Neural progenitor cell (in vitro differentiated cells): Measurements from ENCODE around the gene ACOXL. TPM values are rescaled to one million over a fixed set of nuclear protein-coding genes. Genes with fewer than 3 reads are reported as not detected.
A peak's percentile ranks its signal among the peaks of the same experiment; 100 is the strongest.

ENCODE experiments used
- DNase-seq: peaks from one replicate; pipeline ENCODE4 v3.0.0-alpha.2; 2016; ENCODE audit warnings: low spot score
- H2AFZ ChIP-seq: fragments of 200-600 bp; sonication (generic); replicated peaks from 2 replicates; pipeline ENCODE4 v1.6.1; 2016; ENCODE audit warnings: antibody characterized with exemption
- H3F3A ChIP-seq: fragments of 200-600 bp; sonication (generic); 2 replicates; pipeline ENCODE4 v1.6.1; 2016; ENCODE audit warnings: antibody characterized with exemption, low read depth
- H3K27ac ChIP-seq: fragments of 200-600 bp; sonication (generic); 2 replicates; pipeline ENCODE4 v1.5.1; 2016; ENCODE audit warnings: mild to moderate bottlenecking
- H3K27me3 ChIP-seq: fragments of 200-600 bp; sonication (generic); 2 replicates; pipeline ENCODE4 v1.6.1; 2016; ENCODE audit warnings: mild to moderate bottlenecking, moderate library complexity
- H3K36me3 ChIP-seq: fragments of 200-600 bp; sonication (generic); 2 replicates; pipeline ENCODE4 v1.5.1; 2016
- H3K4me1 ChIP-seq: fragments of 200-600 bp; sonication (generic); 2 replicates; pipeline ENCODE4 v1.6.1; 2016; ENCODE audit warnings: mixed run types
- H3K4me2 ChIP-seq: fragments of 200-600 bp; sonication (generic); 2 replicates; pipeline ENCODE4 v1.6.1; 2016
- H3K4me3 ChIP-seq: fragments of 200-600 bp; sonication (generic); 2 replicates; pipeline ENCODE4 v1.5.1; 2016
- H3K79me2 ChIP-seq: fragments of 200-600 bp; sonication (generic); 2 replicates; pipeline ENCODE4 v1.6.1; 2016; ENCODE audit warnings: low read depth
- H3K9ac ChIP-seq: fragments of 200-600 bp; sonication (generic); 2 replicates; pipeline ENCODE4 v1.6.1; 2016
- H3K9me3 ChIP-seq: fragments of 200-600 bp; sonication (generic); 2 replicates; pipeline ENCODE4 v1.5.1; 2016; ENCODE audit warnings: low read depth
- H4K20me1 ChIP-seq: fragments of 200-600 bp; sonication (generic); 2 replicates; pipeline ENCODE4 v1.6.1; 2016; ENCODE audit warnings: low read depth
- H3K27ac Mint-ChIP-seq: 3 replicates; pipeline ENCODE4 v1.8.0; 2021; ENCODE audit warnings: mixed read lengths
- H3K27me3 Mint-ChIP-seq: 2 replicates; pipeline ENCODE4 v1.8.0; 2022; ENCODE audit warnings: low read depth, mild to moderate bottlenecking, inconsistent platforms, moderate library complexity, mixed read lengths; ENCODE audit not compliant: insufficient read depth
- H3K36me3 Mint-ChIP-seq: 3 replicates; pipeline ENCODE4 v1.8.0; 2021; ENCODE audit warnings: mixed read lengths
- H3K4me1 Mint-ChIP-seq: 3 replicates; pipeline ENCODE4 v1.8.0; 2021; ENCODE audit warnings: mixed read lengths
- H3K4me3 Mint-ChIP-seq: 3 replicates; pipeline ENCODE4 v1.8.0; 2021; ENCODE audit warnings: mild to moderate bottlenecking, moderate library complexity, mixed read lengths
- H3K9me3 Mint-ChIP-seq: 3 replicates; pipeline ENCODE4 v1.8.0; 2020; ENCODE audit warnings: mixed read lengths
- EZH2 ChIP-seq: fragments of 200-600 bp; sonication (generic); IDR thresholded peaks from 2 replicates; pipeline ENCODE4 v1.6.1; 2017; ENCODE audit warnings: antibody characterized with exemption, mild to moderate bottlenecking, moderate library complexity
- EZH2phosphoT487 ChIP-seq: fragments of 200-600 bp; sonication (generic); IDR thresholded peaks from 2 replicates; pipeline ENCODE4 v1.6.1; 2017; ENCODE audit warnings: antibody characterized with exemption
- total RNA-seq: library from RNA; depleted of rRNA; stranded (reverse); fragments of >200 nt; gene quantifications from 2 replicates; pipeline ENCODE4 v1.2.3, GENCODE V29; 2015; ENCODE audit warnings: low replicate concordance
- TF ChIP-seq, protein P1 (sequence below): fragments of 200-600 bp; sonication (generic); IDR thresholded peaks from 2 replicates; pipeline ENCODE4 v1.5.1; 2017; ENCODE audit warnings: antibody characterized with exemption, mild to moderate bottlenecking

The ACOXL gene
- total RNA-seq, 1 donor from 2014 or later, result 2.9 TPM

GRCh38 chr2:110843496-110843895 is 111.1 kb downstream of the ACOXL start:
- H3K27ac Mint-ChIP-seq, result no peak overlapping the region
- no peak overlapping the region for H3K4me2 ChIP-seq

DNA sequence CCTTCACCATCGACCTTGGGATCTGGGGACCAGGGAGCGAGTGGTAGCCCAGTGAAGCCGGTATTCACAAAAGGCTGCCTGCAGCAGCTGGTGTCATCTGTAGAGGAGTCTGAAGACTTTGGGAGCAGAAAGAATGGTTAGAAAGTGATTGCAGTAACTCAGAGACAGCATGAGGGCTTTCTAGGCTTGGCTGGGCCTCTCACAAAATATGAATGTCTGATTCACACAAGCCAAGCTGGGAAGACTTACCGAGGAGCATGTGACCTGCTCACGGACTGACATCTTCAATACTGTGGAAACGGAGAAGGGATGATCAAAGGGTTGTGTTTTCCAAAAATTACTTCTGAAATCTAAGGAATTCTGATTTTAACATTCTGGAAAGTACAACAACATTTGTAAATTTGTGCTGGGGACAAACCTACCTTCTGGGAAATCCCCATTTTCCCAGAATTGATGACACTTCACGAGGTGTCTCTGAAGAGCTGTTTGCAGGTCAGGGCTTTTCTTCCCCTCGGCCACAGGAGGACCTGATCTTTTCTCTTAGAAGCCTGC is 111.7 kb downstream of the ACOXL start:
- peaks cover 2% of the 10 kb centered on the region for H3K9me3 Mint-ChIP-seq
- no peak overlapping the region for H3K9ac ChIP-seq
- H3K36me3 ChIP-seq, result no peaks in the 10 kb centered on the region
- H3K27me3 Mint-ChIP-seq, result peaks cover 11% of the 10 kb centered on the region
- H3K4me3 ChIP-seq, result no peak overlapping the region
- no peak overlapping the region for H3K4me3 Mint-ChIP-seq
- no peak overlapping the region for H3K27ac ChIP-seq
- H3F3A ChIP-seq, result peaks cover 4% of the 10 kb centered on the region
- DNase-seq, result no peak
- H3K4me1 Mint-ChIP-seq, result peaks cover 28% of the 10 kb centered on the region
- H3K9me3 ChIP-seq, result no peaks in the 10 kb centered on the region
- H2AFZ ChIP-seq, result no peak overlapping the region
- no peak for TF ChIP-seq EZH2phosphoT487
- TF ChIP-seq, protein P1, sequence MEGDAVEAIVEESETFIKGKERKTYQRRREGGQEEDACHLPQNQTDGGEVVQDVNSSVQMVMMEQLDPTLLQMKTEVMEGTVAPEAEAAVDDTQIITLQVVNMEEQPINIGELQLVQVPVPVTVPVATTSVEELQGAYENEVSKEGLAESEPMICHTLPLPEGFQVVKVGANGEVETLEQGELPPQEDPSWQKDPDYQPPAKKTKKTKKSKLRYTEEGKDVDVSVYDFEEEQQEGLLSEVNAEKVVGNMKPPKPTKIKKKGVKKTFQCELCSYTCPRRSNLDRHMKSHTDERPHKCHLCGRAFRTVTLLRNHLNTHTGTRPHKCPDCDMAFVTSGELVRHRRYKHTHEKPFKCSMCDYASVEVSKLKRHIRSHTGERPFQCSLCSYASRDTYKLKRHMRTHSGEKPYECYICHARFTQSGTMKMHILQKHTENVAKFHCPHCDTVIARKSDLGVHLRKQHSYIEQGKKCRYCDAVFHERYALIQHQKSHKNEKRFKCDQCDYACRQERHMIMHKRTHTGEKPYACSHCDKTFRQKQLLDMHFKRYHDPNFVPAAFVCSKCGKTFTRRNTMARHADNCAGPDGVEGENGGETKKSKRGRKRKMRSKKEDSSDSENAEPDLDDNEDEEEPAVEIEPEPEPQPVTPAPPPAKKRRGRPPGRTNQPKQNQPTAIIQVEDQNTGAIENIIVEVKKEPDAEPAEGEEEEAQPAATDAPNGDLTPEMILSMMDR, result no peak
- no peak for TF ChIP-seq EZH2
- no peaks in the 10 kb centered on the region for H4K20me1 ChIP-seq
- no peaks in the 10 kb centered on the region for H3K79me2 ChIP-seq
- no peak overlapping the region for H3K4me2 ChIP-seq
- H3K27me3 ChIP-seq, result no peaks in the 10 kb centered on the region
- H3K4me1 ChIP-seq, result peaks cover 17% of the 10 kb centered on the region
- no peaks in the 10 kb centered on the region for H3K36me3 Mint-ChIP-seq
- H3K27ac Mint-ChIP-seq, result no peak overlapping the region

More at GRCh38 chr2:110843496-110843895, 111.1 kb downstream of the ACOXL start:
- H3K27ac ChIP-seq, result no peak overlapping the region
- Mint-ChIP-seq H3K4me1 (peaks cover 33% of the 10 kb centered on the region), H3K4me3 (no peak overlapping the region), H3K36me3 (no peaks in the 10 kb centered on the region), H3K9me3 (no peaks in the 10 kb centered on the region), H3K27me3 (peaks cover 11% of the 10 kb centered on the region)
- no peaks in the 10 kb centered on the region for H4K20me1 ChIP-seq
- no peaks in the 10 kb centered on the region for H3K9me3 ChIP-seq
- peaks cover 22% of the 10 kb centered on the region for H3K4me1 ChIP-seq
- H3K9ac ChIP-seq, result no peak overlapping the region
- TF ChIP-seq, protein P1, result no peak
- TF ChIP-seq EZH2phosphoT487, result no peak
- TF ChIP-seq EZH2, result no peak
- no peaks in the 10 kb centered on the region for H3K36me3 ChIP-seq
- no peak overlapping the region for H2AFZ ChIP-seq
- no peak overlapping the region for H3K4me3 ChIP-seq
- H3K27me3 ChIP-seq, result no peaks in the 10 kb centered on the region
- DNase-seq, result no peak
- H3F3A ChIP-seq, result peaks cover 9% of the 10 kb centered on the region
- no peaks in the 10 kb centered on the region for H3K79me2 ChIP-seq

GRCh38 chr2:110847651-110848050 is 115.3 kb downstream of the ACOXL start:
- Mint-ChIP-seq H3K9me3 (peaks cover 4% of the 10 kb centered on the region), H3K4me3 (no peak overlapping the region), H3K4me1 (peaks cover 19% of the 10 kb centered on the region), H3K27me3 (peaks cover 7% of the 10 kb centered on the region), H3K36me3 (no peaks in the 10 kb centered on the region), H3K27ac (no peak overlapping the region)
- TF ChIP-seq EZH2phosphoT487, result no peak
- no peaks in the 10 kb centered on the region for H4K20me1 ChIP-seq
- no peak overlapping the region for H3K27ac ChIP-seq
- H3K4me1 ChIP-seq, result peaks cover 13% of the 10 kb centered on the region
- no peaks in the 10 kb centered on the region for H3K9me3 ChIP-seq
- no peak overlapping the region for H3K9ac ChIP-seq
- H2AFZ ChIP-seq, result peak overlapping the region; percentile 61
- H3K27me3 ChIP-seq, result no peaks in the 10 kb centered on the region
- H3K4me3 ChIP-seq, result no peak overlapping the region
- no peak for DNase-seq
- H3K36me3 ChIP-seq, result no peaks in the 10 kb centered on the region
- H3F3A ChIP-seq, result no peaks in the 10 kb centered on the region
- no peak overlapping the region for H3K4me2 ChIP-seq
- no peaks in the 10 kb centered on the region for H3K79me2 ChIP-seq

GRCh38 chr2:110848071-110848470 is 115.7 kb downstream of the ACOXL start:
- Histone ChIP-seq H3K79me2 (no peaks in the 10 kb centered on the region), H3K36me3 (no peaks in the 10 kb centered on the region), H2AFZ (peak overlapping the region; percentile 61), H3K27ac (no peak overlapping the region), H4K20me1 (no peaks in the 10 kb centered on the region), H3K4me3 (no peak overlapping the region), H3K4me2 (no peak overlapping the region), H3K4me1 (peaks cover 13% of the 10 kb centered on the region), H3K27me3 (no peaks in the 10 kb centered on the region), H3K9me3 (no peaks in the 10 kb centered on the region), H3F3A (no peaks in the 10 kb centered on the region), H3K9ac (no peak overlapping the region)
- TF ChIP-seq, protein P1, result no peak
- TF ChIP-seq EZH2 (no peak), EZH2phosphoT487 (no peak)
- Mint-ChIP-seq H3K27me3 (peaks cover 9% of the 10 kb centered on the region), H3K4me3 (no peak overlapping the region), H3K36me3 (no peaks in the 10 kb centered on the region), H3K4me1 (peaks cover 19% of the 10 kb centered on the region), H3K27ac (no peak overlapping the region), H3K9me3 (peaks cover 4% of the 10 kb centered on the region)
- no peak for DNase-seq
